ENCODE data around the gene CRABP1. TPM values are rescaled to one million over a fixed set of nuclear protein-coding genes. Genes with fewer than 3 reads are reported as not detected.

The CRABP1 gene
- total RNA-seq, 1 experiment from 2014 or later = not detected

DNA sequence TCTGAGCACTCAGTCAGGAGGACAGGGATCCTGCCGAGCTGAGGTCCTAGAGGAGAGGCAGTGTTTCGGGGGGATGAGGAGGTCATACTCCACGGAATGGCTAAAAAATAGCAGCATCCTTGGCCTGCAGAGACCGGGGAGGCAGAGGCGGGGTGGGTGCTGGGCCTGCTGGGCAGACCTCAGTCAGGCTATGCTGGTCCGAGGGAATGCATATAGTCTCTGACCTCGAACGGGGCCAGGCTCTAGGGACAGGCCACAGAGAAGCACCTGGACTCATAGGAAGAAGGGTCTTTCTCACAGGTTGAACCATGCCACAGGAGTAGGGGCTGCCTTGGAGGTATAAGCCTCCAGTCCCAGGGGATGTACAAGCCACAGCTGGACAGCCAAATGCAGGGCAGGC, 26.8 kb upstream of the CRABP1 start:
- Histone ChIP-seq H4K20me1 (ENCODE audit: insufficient read depth, low read depth, low read length) (no peaks in the 10 kb centered on the region), H2AFZ (ENCODE audit: low read length) (no peak overlapping the region)

DNA sequence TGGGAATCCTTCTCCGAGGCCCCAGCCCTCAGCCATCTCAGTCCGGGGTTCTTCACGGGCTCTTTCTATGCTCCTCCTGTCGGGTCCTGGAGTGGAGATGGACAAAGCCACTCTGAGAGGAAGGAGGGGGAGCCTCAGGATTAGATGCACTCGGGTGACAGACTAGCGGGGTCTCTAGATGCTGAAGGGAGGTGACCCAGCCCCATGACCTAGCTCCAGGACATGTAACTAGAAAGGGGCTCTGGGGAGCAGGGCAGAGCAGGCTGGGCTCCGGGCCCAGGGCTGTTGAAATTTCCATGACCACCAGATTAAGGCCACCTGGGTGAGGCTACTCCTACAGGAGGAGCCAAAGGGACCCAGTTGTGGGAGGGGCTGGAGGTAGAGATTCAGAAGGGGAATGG, 26.0 kb upstream of the CRABP1 start:
- no peaks in the 10 kb centered on the region for H3K27me3 ChIP-seq (ENCODE audit: low read length)
- H3K36me3 ChIP-seq (ENCODE audit: insufficient read depth, low read length) = no peaks in the 10 kb centered on the region
- H2AFZ ChIP-seq (ENCODE audit: low read length) = no peak overlapping the region
- no peaks in the 10 kb centered on the region for H3K9me2 ChIP-seq (replicated peaks; ENCODE audit: insufficient read depth, low read length)
- H3K4me1 ChIP-seq (ENCODE audit: low read length) = no peaks in the 10 kb centered on the region
- no peak for DNase-seq
- no peak overlapping the region for H3K4me2 ChIP-seq (ENCODE audit: low read depth, low read length, poor library complexity, severe bottlenecking)
- H3K9me3 ChIP-seq (ENCODE audit: low read length) = no peaks in the 10 kb centered on the region
- no peaks in the 10 kb centered on the region for H3K79me2 ChIP-seq (ENCODE audit: low read length)
- no peaks in the 10 kb centered on the region for H4K20me1 ChIP-seq (ENCODE audit: insufficient read depth, low read depth, low read length)
- H3K27ac ChIP-seq (ENCODE audit: low read length) = no peak overlapping the region
- no peak overlapping the region for H3K9ac ChIP-seq (ENCODE audit: low read length)
- no peak overlapping the region for H3K4me3 ChIP-seq (ENCODE audit: low read length)

More for the DNA sequence above, 26.8 kb upstream of the CRABP1 start:
- no peaks in the 10 kb centered on the region for H3K9me2 ChIP-seq (replicated peaks; ENCODE audit: insufficient read depth, low read length)
- no peak overlapping the region for H3K9ac ChIP-seq (ENCODE audit: low read length)
- no peak overlapping the region for H3K4me2 ChIP-seq (ENCODE audit: low read depth, low read length, poor library complexity, severe bottlenecking)
- no peak for DNase-seq
- H3K36me3 ChIP-seq (ENCODE audit: insufficient read depth, low read length) = no peaks in the 10 kb centered on the region
- no peaks in the 10 kb centered on the region for H3K79me2 ChIP-seq (ENCODE audit: low read length)
- H3K4me3 ChIP-seq (ENCODE audit: low read length) = no peak overlapping the region
- H3K27ac ChIP-seq (ENCODE audit: low read length) = no peak overlapping the region
- no peaks in the 10 kb centered on the region for H3K27me3 ChIP-seq (ENCODE audit: low read length)
- peaks cover 3% of the 10 kb centered on the region for H3K4me1 ChIP-seq (ENCODE audit: low read length)
- H3K9me3 ChIP-seq (ENCODE audit: low read length) = no peaks in the 10 kb centered on the region

DNA sequence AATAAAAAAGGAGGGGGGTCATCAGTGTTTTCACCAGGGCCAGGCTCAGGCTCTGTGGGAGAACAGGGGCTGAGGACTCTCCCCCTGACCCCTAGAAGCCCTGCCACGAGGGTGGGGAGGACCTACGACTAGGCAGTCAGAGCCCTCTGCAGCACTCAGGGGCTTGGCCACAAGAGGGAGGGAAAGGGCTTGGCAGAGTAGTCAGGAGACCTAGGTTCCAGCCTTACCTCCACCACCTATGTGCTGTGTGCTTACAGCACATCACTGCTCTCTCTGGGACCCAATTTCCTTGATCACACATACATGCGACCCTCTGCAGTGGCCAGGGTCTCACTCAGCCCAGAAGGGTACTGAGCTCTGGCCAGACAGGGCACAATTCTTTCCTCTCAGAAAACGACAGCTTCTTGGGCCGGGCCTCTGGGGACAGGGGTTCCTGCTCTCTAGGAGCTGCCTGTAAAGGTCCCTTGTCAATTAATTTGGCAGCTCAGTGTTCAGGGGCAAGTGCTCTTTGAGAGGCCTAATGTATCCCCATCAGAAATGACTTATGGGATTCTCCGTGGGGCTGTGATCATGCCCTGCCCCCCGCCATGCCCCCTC, 24.4 kb upstream of the CRABP1 start:
- H3K4me3 ChIP-seq (ENCODE audit: low read length) = no peak overlapping the region
- no peak overlapping the region for H3K4me2 ChIP-seq (ENCODE audit: low read depth, low read length, poor library complexity, severe bottlenecking)
- peak; percentile 74 for DNase-seq
- no peak overlapping the region for H2AFZ ChIP-seq (ENCODE audit: low read length)
- H3K27me3 ChIP-seq (ENCODE audit: low read length) = no peaks in the 10 kb centered on the region
- H3K9me2 ChIP-seq (replicated peaks; ENCODE audit: insufficient read depth, low read length) = no peaks in the 10 kb centered on the region
- H3K27ac ChIP-seq (ENCODE audit: low read length) = no peak overlapping the region
- no peaks in the 10 kb centered on the region for H4K20me1 ChIP-seq (ENCODE audit: insufficient read depth, low read depth, low read length)
- no peaks in the 10 kb centered on the region for H3K79me2 ChIP-seq (ENCODE audit: low read length)
- no peaks in the 10 kb centered on the region for H3K36me3 ChIP-seq (ENCODE audit: insufficient read depth, low read length)
- no peak overlapping the region for H3K9ac ChIP-seq (ENCODE audit: low read length)
- no peaks in the 10 kb centered on the region for H3K4me1 ChIP-seq (ENCODE audit: low read length)
- H3K9me3 ChIP-seq (ENCODE audit: low read length) = no peaks in the 10 kb centered on the region

DNA sequence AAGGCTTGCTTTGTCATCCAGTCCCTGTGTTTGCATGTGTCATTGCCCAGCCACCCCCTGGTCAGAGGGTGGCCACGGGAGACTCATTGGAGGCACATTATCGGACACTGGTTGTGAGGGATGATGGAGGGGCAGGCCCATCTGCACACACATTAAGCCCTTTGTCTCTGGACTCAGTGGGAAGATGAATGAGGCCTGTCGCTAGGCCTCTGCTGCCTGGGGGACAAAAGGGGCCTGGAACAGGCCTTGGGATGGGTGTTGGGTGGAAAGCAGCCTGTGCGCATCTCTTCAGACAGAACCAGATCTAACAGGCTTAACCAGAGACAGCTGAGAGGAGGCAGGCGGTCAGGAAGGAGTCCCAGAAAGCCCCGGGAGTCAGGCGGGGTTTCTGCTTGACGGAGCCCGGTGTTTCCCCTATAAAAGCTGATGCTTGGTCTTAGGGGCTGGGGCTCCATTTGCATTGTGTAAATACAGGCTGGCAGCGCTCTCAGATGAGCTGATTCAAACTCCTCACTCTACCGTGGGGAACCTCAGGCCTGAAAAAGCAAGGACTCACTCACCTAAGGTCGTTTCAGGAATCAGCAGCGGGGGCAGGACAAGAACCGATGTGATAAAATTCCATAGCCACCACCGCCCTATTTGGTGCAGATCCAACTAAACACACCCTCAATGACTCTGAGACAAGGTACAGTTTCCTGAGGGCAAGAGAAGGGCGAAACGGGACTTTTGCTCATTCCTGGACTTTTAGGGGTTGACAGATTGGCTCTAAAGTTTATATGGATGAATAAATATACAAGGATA, 23.7 kb upstream of the CRABP1 start:
- H3K27me3 ChIP-seq (ENCODE audit: low read length) = no peaks in the 10 kb centered on the region
- no peaks in the 10 kb centered on the region for H3K9me3 ChIP-seq (ENCODE audit: low read length)
- DNase-seq = no peak
- H3K4me2 ChIP-seq (ENCODE audit: low read depth, low read length, poor library complexity, severe bottlenecking) = no peak overlapping the region
- no peaks in the 10 kb centered on the region for H3K79me2 ChIP-seq (ENCODE audit: low read length)
- H3K4me3 ChIP-seq (ENCODE audit: low read length) = no peak overlapping the region
- no peak overlapping the region for H3K9ac ChIP-seq (ENCODE audit: low read length)
- H4K20me1 ChIP-seq (ENCODE audit: insufficient read depth, low read depth, low read length) = no peaks in the 10 kb centered on the region
- H3K27ac ChIP-seq (ENCODE audit: low read length) = no peak overlapping the region
- H3K36me3 ChIP-seq (ENCODE audit: insufficient read depth, low read length) = no peaks in the 10 kb centered on the region
- no peaks in the 10 kb centered on the region for H3K9me2 ChIP-seq (replicated peaks; ENCODE audit: insufficient read depth, low read length)
- H2AFZ ChIP-seq (ENCODE audit: low read length) = no peak overlapping the region
- H3K4me1 ChIP-seq (ENCODE audit: low read length) = no peaks in the 10 kb centered on the region

DNA sequence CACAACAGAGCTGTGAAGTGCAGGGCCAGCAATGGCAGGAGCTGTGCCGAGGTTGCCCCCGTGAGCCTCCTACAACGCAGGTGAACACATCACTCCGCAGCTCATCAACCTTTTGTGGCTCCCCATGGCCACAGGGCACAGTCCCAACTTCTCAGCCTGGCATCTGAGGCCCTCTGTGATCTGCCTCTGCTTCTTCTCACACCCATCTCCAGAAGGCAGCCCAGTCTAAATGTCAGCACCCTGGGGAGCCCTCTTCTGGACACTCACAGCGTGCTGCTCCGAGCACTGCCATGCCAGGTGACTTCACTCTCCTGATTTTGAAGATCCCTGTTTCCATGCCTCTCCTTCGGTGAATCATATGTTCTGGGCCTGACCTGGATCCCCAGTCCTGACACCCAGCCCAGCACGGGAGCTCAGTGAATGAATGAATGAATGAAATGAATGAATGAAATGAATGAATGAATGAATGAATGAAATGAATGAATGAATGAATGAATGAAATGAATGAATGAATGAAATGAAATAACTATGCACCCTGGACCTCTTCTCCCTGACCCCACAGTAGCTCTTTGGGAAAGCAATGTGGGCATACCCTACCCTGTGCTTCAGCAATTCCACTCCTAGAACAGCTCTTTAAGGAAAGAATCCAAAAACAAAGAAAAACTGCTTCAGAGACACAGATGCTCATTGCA, 22.9 kb upstream of the CRABP1 start:
- no peak overlapping the region for H3K4me3 ChIP-seq (ENCODE audit: low read length)
- no peak for DNase-seq
- H3K9ac ChIP-seq (ENCODE audit: low read length) = no peak overlapping the region
- no peak overlapping the region for H3K4me2 ChIP-seq (ENCODE audit: low read depth, low read length, poor library complexity, severe bottlenecking)
- no peak overlapping the region for H3K27ac ChIP-seq (ENCODE audit: low read length)
- no peaks in the 10 kb centered on the region for H3K36me3 ChIP-seq (ENCODE audit: insufficient read depth, low read length)
- H3K27me3 ChIP-seq (ENCODE audit: low read length) = no peaks in the 10 kb centered on the region
- H2AFZ ChIP-seq (ENCODE audit: low read length) = no peak overlapping the region
- no peaks in the 10 kb centered on the region for H3K9me2 ChIP-seq (replicated peaks; ENCODE audit: insufficient read depth, low read length)
- H3K79me2 ChIP-seq (ENCODE audit: low read length) = no peaks in the 10 kb centered on the region
- H3K9me3 ChIP-seq (ENCODE audit: low read length) = no peaks in the 10 kb centered on the region
- H3K4me1 ChIP-seq (ENCODE audit: low read length) = no peaks in the 10 kb centered on the region
- H4K20me1 ChIP-seq (ENCODE audit: insufficient read depth, low read depth, low read length) = no peaks in the 10 kb centered on the region

DNA sequence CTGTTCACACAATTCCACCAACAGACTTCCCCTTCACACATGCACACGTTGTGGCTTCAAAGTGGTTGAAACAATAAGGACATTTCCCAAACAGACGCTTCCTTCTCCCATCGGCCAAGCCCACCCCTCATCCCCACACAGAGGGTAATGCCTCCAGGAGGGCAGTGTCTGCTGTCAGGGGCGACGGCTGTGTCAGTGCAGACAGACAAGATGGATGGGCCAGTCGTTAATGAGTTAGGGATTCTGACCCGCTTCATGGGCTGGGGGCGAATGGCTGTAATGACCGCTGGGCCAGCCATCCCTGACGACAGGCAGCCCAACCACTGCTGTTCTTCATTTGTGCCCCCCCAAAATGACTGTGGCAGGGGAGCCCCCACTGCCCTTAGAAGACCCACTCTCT, 20.6 kb upstream of the CRABP1 start:
- H3K9me2 ChIP-seq (replicated peaks; ENCODE audit: insufficient read depth, low read length) = no peaks in the 10 kb centered on the region
- H2AFZ ChIP-seq (ENCODE audit: low read length) = no peak overlapping the region
- H3K4me1 ChIP-seq (ENCODE audit: low read length) = no peaks in the 10 kb centered on the region
- no peak for DNase-seq
- no peaks in the 10 kb centered on the region for H3K36me3 ChIP-seq (ENCODE audit: insufficient read depth, low read length)
- no peaks in the 10 kb centered on the region for H3K9me3 ChIP-seq (ENCODE audit: low read length)
- H3K4me3 ChIP-seq (ENCODE audit: low read length) = no peak overlapping the region
- H4K20me1 ChIP-seq (ENCODE audit: insufficient read depth, low read depth, low read length) = no peaks in the 10 kb centered on the region
- H3K27me3 ChIP-seq (ENCODE audit: low read length) = no peaks in the 10 kb centered on the region
- H3K79me2 ChIP-seq (ENCODE audit: low read length) = no peaks in the 10 kb centered on the region
- H3K27ac ChIP-seq (ENCODE audit: low read length) = no peak overlapping the region
- no peak overlapping the region for H3K4me2 ChIP-seq (ENCODE audit: low read depth, low read length, poor library complexity, severe bottlenecking)
- H3K9ac ChIP-seq (ENCODE audit: low read length) = no peak overlapping the region

DNA sequence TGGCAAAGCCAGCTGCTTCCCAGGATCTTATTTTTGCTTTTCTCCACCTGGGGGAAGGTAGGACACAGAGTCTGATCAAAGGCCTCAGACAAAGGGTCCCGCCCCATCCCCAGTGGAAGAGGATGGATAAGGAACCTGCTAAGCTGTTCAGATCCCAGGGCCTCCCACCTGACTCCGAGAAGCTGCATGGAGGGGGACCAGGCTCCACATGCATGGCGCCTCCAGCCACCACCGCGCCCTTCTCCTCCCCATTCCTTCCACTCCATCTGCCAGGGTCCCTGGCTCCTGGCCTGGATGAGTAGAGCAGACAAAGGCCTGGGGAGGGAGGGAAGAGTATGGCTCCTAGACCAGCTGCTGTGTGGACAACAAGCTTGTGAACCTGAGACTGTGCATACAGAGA, 20.0 kb upstream of the CRABP1 start:
- Histone ChIP-seq H3K4me2 (ENCODE audit: low read depth, low read length, poor library complexity, severe bottlenecking) (no peak overlapping the region), H3K4me1 (ENCODE audit: low read length) (no peaks in the 10 kb centered on the region), H3K9ac (ENCODE audit: low read length) (no peak overlapping the region), H3K9me3 (ENCODE audit: low read length) (no peaks in the 10 kb centered on the region), H2AFZ (ENCODE audit: low read length) (no peak overlapping the region), H4K20me1 (ENCODE audit: insufficient read depth, low read depth, low read length) (no peaks in the 10 kb centered on the region), H3K36me3 (ENCODE audit: insufficient read depth, low read length) (no peaks in the 10 kb centered on the region), H3K79me2 (ENCODE audit: low read length) (no peaks in the 10 kb centered on the region), H3K4me3 (ENCODE audit: low read length) (no peak overlapping the region), H3K9me2 (replicated peaks; ENCODE audit: insufficient read depth, low read length) (no peaks in the 10 kb centered on the region), H3K27ac (ENCODE audit: low read length) (no peak overlapping the region), H3K27me3 (ENCODE audit: low read length) (no peaks in the 10 kb centered on the region)
- DNase-seq = no peak

DNA sequence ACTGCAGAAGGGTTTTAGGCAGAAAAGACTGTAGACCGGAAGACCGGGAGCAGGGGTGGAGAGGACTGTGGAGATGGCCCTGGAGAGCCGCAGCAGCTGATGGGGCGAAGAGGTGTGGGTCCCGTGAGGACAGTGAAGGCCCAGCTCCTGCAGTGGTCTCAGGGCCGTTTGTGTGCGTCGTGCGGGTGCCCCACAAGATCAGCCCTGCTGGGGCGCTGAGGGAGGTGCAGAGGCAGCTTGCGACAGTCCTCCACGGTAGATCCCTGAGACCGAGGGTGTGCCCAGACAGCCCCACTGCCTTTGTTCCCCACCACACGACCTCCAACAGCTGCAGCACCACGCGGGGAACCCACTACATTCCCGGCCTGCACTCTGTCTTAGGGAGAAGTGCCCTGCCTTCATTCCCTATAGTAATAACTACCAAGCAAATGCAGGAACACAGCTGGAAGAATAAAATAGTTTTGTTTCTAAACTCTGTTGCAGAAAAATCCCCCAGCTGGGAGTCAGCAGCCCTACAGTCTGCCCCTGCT, 19.0 kb upstream of the CRABP1 start:
- H3K27ac ChIP-seq (ENCODE audit: low read length) = no peak overlapping the region
- no peak for DNase-seq
- no peaks in the 10 kb centered on the region for H3K27me3 ChIP-seq (ENCODE audit: low read length)
- H3K9me3 ChIP-seq (ENCODE audit: low read length) = no peaks in the 10 kb centered on the region
- H3K4me2 ChIP-seq (ENCODE audit: low read depth, low read length, poor library complexity, severe bottlenecking) = no peak overlapping the region
- no peaks in the 10 kb centered on the region for H3K36me3 ChIP-seq (ENCODE audit: insufficient read depth, low read length)
- H2AFZ ChIP-seq (ENCODE audit: low read length) = no peak overlapping the region
- H3K4me1 ChIP-seq (ENCODE audit: low read length) = no peaks in the 10 kb centered on the region
- H3K79me2 ChIP-seq (ENCODE audit: low read length) = no peaks in the 10 kb centered on the region
- H3K9ac ChIP-seq (ENCODE audit: low read length) = no peak overlapping the region
- no peak overlapping the region for H3K4me3 ChIP-seq (ENCODE audit: low read length)
- H3K9me2 ChIP-seq (replicated peaks; ENCODE audit: insufficient read depth, low read length) = no peaks in the 10 kb centered on the region
- no peaks in the 10 kb centered on the region for H4K20me1 ChIP-seq (ENCODE audit: insufficient read depth, low read depth, low read length)
